HG03064 (cell line): ENCODE measurements around the gene MYRFL.
"Not testable (repeated sequence)": the region's sequence is repeated elsewhere in the genome, so short reads cannot be mapped to it uniquely, and the experiment has no call there.

Experiments used
- ATAC-seq: cut with Tn5 transposase; IDR thresholded peaks from one replicate; pipeline ENCODE4 v1.9.1; 2021; ENCODE audit warnings: low read depth; ENCODE audit not compliant: unreplicated experiment

Gene MYRFL

GRCh38 chr12:69981881-69982475 lies 157.0 kb downstream of the MYRFL start:
- ATAC-seq, result no peak

GRCh38 chr12:69984241-69984640 lies 159.2 kb downstream of the MYRFL start:
- no peak for ATAC-seq

- no peak for ATAC-seq
Measured at GRCh38 chr12:69985656-69986055, 160.6 kb downstream of the MYRFL start.

GRCh38 chr12:69986114-69986513 lies 161.1 kb downstream of the MYRFL start:
- ATAC-seq, result no peak

- ATAC-seq, result no peak
Measured at GRCh38 chr12:69987579-69988091, 162.6 kb downstream of the MYRFL start.

GRCh38 chr12:69988481-69989321 lies 163.7 kb downstream of the MYRFL start:
- no peak for ATAC-seq

GRCh38 chr12:69991690-69992288 lies 166.8 kb downstream of the MYRFL start:
- no peak for ATAC-seq

GRCh38 chr12:69993433-69993832 lies 168.4 kb downstream of the MYRFL start:
- ATAC-seq, result no peak

GRCh38 chr12:69994086-69994485 lies 169.1 kb downstream of the MYRFL start:
- ATAC-seq, result not testable (repeated sequence)

- ATAC-seq, result no peak
Measured at GRCh38 chr12:69994724-69995173, 169.7 kb downstream of the MYRFL start.

- ATAC-seq, result no peak
Measured at GRCh38 chr12:69996241-69996640, 171.2 kb downstream of the MYRFL start.

- ATAC-seq, result no peak
Measured at GRCh38 chr12:69996722-69997121, 171.7 kb downstream of the MYRFL start.

- no peak for ATAC-seq
Measured at GRCh38 chr12:69998011-69998410, 173.0 kb downstream of the MYRFL start.

- no peak for ATAC-seq
Measured at GRCh38 chr12:69998922-69999321, 173.9 kb downstream of the MYRFL start.

GRCh38 chr12:69999561-69999960 lies 174.5 kb downstream of the MYRFL start:
- no peak for ATAC-seq

- no peak for ATAC-seq
Measured at GRCh38 chr12:70002097-70002911, 177.3 kb downstream of the MYRFL start.

GRCh38 chr12:70002912-70003255 lies 177.9 kb downstream of the MYRFL start:
- ATAC-seq, result no peak

GRCh38 chr12:70005864-70006618 lies 181.0 kb downstream of the MYRFL start:
- ATAC-seq, result no peak

- no peak for ATAC-seq
Measured at GRCh38 chr12:70006619-70006973, 181.6 kb downstream of the MYRFL start.

GRCh38 chr12:70007687-70008086 lies 182.7 kb downstream of the MYRFL start:
- ATAC-seq, result no peak
